GM18909 (cell line): ENCODE results near the gene ADGRV1.

Experiments used
- ATAC-seq: cut with Tn5 transposase; IDR thresholded peaks from one replicate; pipeline ENCODE4 v1.9.1; 2021; ENCODE audit warnings: mild to moderate bottlenecking; ENCODE audit not compliant: unreplicated experiment, poor library complexity

Gene ADGRV1

GRCh38 chr5:91140657-91141056 is 582.1 kb downstream of the ADGRV1 start:
- ATAC-seq, result no peak

GRCh38 chr5:91141642-91142041 is 583.0 kb downstream of the ADGRV1 start:
- no peak for ATAC-seq

- ATAC-seq, result no peak
Observed at GRCh38 chr5:91142386-91142785, 583.8 kb downstream of the ADGRV1 start.

GRCh38 chr5:91142819-91143218 is 584.2 kb downstream of the ADGRV1 start:
- no peak for ATAC-seq

- ATAC-seq, result no peak
Observed at GRCh38 chr5:91143840-91144239, 585.2 kb downstream of the ADGRV1 start.

- ATAC-seq, result no peak
Observed at GRCh38 chr5:91144491-91145332, 586.1 kb downstream of the ADGRV1 start.

- no peak for ATAC-seq
Observed at GRCh38 chr5:91145333-91145620, 586.7 kb downstream of the ADGRV1 start.

- ATAC-seq, result no peak
Observed at GRCh38 chr5:91146230-91146629, 587.6 kb downstream of the ADGRV1 start.

- no peak for ATAC-seq
Observed at GRCh38 chr5:91146905-91147600, 588.5 kb downstream of the ADGRV1 start.

GRCh38 chr5:91150234-91150633 is 591.6 kb downstream of the ADGRV1 start:
- no peak for ATAC-seq

GRCh38 chr5:91150636-91151035 is 592.0 kb downstream of the ADGRV1 start:
- no peak for ATAC-seq

- ATAC-seq, result no peak
Observed at GRCh38 chr5:91151947-91152346, 593.4 kb downstream of the ADGRV1 start.

GRCh38 chr5:91154338-91154737 is 595.7 kb downstream of the ADGRV1 start:
- no peak for ATAC-seq

- ATAC-seq, result no peak
Observed at GRCh38 chr5:91155274-91155673, 596.7 kb downstream of the ADGRV1 start.

GRCh38 chr5:91156242-91156641 is 597.6 kb downstream of the ADGRV1 start:
- no peak for ATAC-seq

- ATAC-seq, result no peak
Observed at GRCh38 chr5:91158011-91158410, 599.4 kb downstream of the ADGRV1 start.

- no peak for ATAC-seq
Observed at GRCh38 chr5:91159647-91160046, 601.0 kb downstream of the ADGRV1 start.

GRCh38 chr5:91160714-91161285 is 602.2 kb downstream of the ADGRV1 start:
- ATAC-seq, result no peak

GRCh38 chr5:91162534-91163381 is 604.2 kb downstream of the ADGRV1 start:
- ATAC-seq, result peak; percentile 99

- ATAC-seq, result no peak
Observed at GRCh38 chr5:91164424-91164823, 605.8 kb downstream of the ADGRV1 start.
